DMS114 treated with DMSO at 0.1 percent for 48 hours (cell line): ENCODE measurements around the gene PALLD.

Experiments
- DNase-seq: peaks from one replicate; lab custom pipeline; 2025; ENCODE audit not compliant: unreplicated experiment; lab: John Stamatoyannopoulos, UW

The PALLD gene

DNA sequence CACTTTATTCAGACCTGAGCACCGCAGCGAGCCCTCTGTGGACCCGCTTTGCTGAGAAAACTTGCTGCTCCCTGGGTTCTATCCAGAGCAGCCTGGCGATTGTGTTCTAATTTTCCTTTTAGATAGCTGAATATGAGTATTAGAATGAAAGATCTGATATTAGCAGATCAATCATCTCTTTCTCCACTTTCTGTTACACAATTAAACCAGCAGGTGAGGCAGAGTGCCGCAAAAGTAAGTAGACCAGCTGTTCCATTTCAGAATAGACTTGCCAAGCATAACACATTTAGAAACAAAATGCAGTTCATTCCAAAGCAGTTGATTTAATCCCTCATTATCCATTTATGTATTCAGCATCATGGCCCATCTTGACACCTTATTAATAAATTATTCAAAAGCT is 58.6 kb downstream of the PALLD start:
- no peak for DNase-seq

DNA sequence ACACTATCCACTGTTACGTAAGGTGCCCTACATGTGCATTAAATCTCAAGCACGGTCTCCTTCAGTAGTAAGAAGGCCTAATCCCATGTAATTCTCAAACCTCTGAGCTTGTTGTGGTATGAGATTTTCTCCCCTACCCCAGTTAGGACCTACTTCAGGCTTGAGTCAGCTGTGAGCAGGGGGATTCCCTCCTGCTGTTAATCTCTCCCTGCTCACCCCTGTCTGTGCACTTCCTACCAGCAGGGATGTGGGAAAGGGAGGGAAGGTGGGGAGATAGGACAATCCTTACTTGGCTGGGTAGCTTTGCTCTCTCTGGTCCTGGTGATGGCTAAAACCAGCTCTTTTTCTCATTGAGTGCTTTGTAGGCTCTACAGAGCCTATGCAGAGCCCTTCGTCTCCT is 60.8 kb downstream of the PALLD start:
- no peak for DNase-seq

DNA sequence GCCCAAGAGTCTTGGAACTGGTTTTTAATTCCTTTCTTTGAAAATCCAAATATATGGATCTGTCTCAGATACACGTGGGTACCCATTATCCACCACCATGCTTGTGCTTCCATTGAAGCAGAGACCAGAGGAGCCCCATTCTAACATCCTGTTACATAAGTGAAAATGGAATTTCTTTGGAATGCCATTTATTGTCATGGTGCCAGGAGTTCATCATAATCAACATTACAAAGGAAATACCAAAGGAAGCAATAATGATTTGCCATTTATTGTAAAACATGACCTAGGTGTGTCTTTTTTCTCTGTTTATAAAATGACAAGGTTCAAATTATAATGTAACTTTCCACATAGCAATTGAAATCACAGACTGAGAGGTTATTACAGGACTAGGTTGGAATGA is 61.7 kb downstream of the PALLD start:
- DNase-seq, result no peak

DNA sequence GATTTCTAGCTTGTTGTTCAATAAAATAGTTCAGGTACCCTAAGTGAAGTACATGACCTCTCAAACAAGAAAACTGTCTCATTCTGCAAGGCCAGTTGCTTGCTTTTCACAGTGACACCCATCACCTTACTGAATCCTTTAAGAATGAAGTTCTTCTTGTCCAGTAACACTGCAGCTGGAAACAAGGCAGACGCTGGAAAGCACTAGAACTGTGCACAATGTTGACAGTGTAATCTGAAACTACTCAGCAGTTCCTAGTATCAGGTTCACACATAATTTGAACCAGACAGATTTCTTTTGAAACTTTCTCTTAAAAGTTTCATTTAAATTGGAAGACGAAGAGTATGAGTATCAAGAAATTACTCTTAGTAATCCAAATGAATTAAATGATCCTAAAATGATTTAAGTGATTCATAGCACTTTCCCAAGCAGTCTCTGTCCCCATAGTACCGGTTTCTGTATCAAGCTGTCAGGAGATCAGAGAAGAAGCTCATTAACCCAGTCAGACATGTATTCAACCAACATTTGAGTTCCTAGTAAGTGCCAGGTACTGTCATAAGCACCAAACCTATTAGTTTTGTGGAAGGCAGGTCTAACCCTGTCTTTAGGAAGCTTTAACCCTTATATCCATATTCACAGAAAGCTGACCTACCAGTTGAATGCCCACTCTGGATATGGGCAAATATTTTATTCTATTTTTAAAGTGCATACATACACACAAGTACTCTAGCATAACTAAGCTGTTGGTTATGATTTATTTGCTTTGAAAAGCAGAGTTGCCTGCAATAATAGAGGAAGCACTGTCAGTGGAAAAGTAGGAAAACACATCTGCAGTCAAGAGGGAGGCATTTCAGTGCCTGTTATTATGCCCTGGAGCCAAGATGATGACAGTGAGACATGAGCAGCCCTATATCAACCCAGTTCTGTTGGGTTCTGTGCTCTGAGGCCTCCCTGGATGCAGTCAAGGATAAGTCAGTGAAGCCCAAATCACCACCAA is 63.6 kb downstream of the PALLD start:
- DNase-seq, result no peak

DNA sequence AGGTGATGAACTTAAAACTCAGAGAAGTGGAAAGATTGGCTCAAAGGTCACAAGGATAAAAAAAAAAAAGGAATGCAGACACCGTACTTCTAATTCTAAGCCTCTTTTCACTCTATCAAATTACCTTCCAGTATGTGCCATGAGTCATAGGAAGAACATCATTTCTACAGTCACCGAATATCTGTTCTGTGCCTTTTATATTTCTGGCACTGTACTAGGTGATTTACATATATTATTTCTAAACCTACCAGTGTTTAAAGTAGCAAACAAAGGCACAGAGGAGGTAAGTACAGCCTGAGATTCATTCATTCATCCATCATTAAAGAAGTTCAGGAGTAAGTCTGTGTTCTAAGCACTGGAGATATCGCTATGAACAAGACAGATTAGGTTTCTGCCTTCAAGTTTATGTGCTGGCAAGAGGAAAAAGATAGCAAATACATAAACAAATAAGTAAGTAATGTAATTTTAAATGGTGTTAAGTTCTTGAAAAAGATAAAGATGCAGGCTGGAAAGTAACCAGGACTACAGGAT is 65.3 kb downstream of the PALLD start:
- no peak for DNase-seq

DNA sequence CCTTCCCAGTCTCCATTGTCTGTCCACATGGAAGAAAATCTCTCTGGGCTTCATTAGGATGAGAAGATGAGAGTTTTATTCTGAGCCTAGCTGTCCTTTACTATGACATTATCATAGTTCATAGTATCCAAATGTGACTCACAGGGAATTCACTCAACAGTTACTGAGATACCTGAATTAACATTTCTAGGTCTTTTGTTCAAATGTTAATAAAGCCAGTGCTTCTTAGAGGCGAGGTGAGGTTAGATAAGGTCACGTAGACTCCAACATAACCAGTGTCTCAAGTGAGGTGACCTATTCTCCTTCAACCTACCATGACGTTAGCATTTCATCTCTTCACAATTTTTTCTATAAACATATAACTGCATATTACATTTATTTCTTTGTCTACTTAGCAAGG is 67.2 kb downstream of the PALLD start:
- no peak for DNase-seq

DNA sequence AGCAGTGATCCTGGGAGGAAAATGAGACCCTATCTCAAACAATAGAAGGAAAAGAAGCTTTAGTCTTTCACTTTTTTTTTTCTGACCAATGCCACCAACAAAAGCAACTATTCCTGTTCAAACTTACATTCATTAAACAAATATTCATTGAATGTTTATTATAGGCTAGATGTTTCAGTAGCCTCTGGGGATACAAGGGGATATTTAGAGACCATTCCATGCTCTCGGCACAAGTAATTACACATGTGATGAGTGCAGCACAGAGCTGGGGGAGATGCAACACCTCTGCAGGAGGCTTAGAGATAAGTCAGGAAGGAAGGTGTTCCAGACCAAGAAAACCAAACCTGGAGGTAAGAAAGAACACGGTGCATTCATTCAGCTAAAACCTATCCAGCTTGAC is 68.3 kb downstream of the PALLD start:
- DNase-seq, result no peak

DNA sequence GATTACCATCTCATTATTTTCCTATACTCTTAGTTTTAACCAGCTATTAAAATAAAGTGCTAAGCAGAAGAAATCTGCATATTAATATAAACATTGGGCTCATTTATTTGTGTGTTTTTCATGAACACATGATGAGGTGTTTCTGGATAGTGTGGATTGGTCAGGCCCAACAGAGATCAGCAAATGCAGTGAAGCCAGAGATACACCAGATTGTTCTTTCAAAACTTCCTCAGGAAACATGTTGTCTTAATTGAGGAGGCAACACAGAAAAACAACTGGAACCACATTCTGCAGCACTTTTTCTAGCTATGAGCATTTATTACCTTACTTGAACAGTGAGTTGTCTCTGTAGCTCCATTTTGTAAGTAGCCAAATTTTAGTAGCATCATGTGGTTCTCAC is 69.9 kb downstream of the PALLD start:
- no peak for DNase-seq

DNA sequence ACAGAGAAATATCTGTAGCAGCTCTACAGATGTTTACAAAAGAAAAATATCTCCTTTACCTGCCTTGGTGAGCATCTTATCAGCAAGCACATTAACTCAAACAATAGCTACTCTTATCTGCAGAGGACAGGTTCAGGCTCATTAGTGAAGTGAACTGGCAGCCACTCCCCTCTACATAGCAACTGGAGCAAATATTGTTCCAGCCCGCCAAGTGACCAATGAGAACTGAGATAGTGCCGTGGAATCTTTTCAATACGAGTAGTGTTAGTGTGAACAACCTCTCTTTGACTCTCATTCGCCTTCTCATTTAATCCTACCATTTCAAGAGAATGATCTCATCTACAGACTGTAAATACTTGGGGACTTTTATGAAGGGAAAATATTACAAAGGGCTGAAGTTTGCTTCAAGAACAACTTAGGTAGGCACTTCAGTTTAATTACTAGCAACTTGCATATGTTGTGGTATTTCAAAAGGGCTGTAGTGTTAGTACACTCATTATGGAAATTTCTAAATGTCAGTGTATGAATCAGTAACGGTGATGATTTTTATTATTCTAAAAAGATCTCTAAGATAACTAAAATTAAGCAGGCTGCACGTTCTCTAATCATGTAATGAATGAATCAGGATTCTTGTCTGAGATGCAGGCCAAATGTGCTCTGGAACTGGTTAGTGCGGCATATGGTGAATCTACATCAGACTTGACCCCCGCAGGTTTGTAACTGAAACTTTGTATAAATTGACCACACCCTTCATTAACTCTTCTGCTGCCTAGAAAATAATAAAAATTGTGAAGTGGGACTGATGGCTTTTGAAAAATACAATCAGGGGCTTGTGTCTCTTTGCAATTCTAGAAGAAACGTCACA is 72.4 kb downstream of the PALLD start:
- no peak for DNase-seq

DNA sequence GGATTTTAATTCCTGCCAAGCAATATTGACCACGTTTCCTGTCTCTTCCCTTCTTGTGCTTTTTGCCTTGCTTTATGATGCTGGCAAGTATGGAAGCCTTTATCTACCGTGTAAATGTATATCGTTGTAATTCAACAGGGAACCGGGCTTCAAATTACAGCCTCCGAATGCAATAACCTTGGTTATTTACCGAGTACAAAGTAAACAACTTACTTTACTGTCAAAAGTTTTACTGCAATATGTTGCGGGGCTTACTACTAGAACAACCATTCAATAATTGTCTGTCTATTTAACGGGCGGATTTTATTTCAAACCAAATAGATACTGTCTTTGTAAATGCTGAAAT is 73.1 kb downstream of the PALLD start:
- no peak for DNase-seq

DNA sequence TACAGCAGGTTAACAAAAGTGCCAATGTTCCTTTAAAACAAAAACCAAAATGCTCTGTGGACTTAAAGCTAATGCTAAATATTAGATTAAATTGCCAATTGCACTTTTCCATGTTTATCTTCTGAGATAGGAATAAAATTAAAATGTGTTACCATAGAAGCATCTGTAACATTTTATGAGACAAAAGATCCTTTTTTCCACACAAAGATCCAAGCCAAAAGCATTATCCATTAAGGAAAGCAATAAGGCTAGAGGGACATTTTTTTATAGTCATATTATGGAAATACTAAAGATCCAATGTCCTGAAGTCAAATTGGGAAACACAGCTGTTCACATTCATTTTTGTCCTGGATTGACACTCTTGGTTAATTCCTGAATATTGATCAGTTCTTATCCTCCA is 73.6 kb downstream of the PALLD start:
- DNase-seq, result no peak

DNA sequence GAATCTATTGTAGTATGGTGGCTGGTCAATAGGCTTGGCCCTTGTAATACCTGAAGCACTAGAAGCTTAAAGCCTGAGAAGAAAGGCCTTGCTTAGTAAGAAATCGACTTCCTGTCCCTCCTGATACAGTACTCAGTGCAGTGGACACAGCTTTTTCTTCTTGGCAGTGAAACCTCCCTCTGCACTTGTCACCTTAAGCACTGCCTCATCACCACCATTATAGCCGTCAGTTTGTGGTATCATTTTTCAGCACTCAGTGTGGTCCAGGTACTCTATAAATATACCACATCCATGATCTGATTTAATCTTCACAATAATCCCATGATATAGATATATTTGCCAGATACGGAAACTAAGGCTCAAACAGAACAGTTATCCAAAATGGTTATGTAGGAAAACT is 75.2 kb downstream of the PALLD start:
- DNase-seq, result no peak

DNA sequence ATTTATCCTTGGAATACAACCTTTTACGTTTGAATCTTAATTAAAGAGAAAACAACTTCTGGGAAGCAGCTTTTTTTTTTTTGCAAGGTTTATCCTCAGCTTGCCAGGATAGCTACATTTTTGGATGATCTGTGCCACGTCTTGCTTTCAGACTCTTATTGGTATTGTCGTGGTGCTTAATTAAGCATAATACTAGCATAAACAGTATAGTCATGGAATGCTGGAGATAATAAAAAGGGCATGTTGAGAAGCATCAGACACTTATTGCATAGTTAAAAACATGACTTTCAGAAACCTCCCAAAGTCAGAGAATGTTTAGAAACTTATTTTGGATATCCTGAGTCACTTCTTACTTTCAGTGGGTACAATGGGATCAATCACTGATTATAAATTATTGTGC is 77.0 kb downstream of the PALLD start:
- DNase-seq, result no peak

DNA sequence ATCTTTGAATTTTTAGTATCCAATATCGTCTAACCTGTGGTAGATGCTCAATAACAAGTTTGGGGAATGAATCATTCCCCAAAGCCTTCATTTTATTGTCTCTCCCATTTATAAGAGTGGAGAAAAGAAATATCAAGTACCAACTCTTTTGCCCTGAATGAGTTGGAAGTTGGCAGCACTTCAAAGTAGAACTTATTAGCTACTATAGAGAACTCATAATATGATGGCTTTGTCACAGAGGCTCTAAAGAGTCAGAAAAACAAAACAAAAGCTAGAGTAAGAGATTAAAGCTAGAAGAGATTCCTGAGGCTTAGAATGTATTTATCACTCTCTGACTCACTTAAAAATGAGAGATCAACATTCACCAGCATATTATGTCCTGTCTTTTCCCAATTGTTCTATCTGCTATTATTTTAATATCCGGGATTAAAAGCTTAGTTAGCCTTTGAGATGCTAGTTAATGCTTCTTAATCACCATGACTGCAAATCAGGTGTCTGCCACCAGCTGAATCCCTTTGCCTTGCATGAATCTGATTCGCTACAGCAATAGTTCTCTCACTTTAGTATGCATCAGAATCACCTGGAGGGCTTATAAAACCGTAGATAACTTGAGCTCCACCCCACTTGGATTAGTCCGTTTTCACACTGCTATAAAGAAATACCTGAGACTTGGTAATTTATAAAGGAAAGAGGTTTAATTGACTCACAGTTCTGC is 77.9 kb downstream of the PALLD start:
- DNase-seq, result no peak

DNA sequence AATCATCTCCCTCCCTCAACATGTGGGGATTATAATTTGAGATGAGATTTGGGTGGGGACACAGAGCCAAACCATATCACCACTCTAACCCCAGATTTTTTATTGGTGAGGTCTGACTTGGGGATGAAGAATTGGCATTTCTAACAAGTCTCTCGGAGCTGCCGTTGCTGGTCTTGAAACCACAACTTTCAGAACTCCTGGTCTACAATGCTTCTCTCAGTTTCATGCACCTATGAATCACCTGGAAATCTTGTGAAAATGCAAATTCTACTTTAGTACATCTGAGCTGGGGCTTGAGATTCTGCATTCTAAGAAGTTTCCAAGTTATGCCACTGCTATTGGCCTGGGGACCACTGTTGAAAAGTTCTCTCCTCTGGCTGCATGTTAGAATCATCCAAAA is 78.6 kb downstream of the PALLD start:
- no peak for DNase-seq

DNA sequence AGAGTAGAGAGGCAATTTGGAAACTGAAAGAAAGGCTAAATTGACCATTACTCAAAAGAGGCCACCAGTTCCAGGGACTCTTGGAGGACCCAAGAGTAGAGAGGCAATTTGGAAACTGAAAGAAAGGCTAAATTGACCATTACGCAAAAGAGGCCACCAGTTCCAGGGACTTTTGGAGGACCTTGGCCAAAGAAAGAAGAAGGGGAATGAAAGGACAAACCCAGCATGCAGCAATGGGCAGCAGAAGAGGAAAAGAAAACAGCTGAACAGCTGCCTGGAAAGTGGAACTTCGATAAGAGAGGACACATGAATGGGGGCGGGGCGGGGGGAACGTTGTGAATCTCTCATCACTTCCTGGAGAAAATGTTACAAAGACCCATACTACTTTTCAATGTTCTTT is 80.8 kb downstream of the PALLD start:
- DNase-seq, result no peak

DNA sequence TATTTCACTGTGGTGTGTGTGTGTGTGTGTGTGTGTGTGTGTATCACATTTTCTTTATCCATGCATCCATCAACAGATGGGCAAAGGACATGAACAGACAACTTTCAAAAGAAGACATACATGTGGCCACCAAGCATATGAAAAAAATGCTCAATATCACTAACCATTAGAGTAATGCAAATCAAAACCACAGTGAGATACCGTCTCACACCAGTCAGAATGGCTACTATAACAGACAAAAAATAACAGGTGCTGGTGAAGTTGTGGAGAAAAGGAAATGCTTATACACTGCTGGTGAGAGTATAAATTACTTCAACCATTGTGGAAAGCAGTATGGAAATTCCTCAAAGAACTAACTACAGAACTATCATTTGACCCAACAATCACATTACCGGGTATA is 83.4 kb downstream of the PALLD start:
- no peak for DNase-seq

DNA sequence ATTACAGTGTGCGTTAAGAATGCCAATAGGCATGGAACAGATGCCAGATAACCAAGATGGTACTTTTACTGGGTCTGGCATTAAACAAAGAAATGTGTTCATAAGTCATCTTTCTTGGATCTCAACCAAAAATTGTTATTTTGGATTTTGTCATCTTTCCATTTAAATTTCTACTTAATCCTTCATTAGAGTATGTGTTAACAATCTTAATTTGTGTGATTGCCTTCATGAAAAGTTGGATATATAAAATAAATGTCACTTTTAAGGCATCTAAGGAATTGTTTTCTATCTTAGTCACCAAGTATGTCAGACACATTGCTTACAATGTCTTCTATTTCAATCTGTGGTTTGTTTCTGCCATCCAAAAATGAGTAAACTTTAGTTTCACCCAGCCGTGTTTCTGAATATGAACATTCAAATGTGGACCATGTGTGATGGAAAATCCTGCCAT is 87.5 kb downstream of the PALLD start:
- no peak for DNase-seq

DNA sequence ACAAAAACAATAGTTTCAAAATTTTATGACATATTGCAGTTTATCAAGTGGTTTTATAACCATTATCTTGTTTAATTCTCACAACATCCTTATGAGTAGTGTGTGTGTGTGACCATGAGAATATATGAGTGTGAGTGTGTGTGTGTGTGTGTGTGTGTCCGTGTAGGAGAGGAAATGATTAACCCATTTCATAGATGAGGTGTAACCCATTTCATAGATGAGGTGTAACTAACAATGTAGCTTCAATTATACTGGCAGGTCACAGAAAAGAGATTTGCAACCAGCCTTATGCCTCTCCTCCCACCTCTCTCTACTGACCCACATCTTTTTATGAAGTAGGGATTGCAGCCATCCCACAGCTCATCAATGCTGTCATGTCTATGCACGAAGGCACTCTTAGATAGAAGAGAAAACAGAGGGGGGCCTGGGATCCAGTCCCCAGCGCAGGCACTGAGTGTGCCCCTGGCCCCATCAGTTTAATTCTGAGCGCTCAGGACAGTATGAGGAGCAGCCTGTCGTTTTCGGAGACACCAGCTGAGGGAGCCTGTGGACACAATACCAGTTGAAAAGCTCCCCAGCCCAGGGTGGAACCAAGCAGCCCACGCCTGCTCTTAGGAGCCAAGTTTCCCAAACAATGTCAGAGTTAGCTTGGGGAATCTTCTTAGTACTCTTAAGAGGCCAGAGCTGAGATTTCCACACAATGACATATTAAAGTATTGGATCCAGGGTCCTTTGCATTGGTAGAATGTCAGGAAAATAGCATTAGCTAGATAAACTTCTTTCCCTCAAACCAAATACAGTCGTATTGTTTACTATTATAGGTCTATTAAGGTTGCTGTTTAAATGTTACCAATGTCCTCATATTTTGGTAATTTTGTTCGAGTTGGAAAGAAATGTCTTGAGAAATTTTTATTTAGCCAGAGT is 88.6 kb downstream of the PALLD start:
- peak; percentile 30 for DNase-seq

DNA sequence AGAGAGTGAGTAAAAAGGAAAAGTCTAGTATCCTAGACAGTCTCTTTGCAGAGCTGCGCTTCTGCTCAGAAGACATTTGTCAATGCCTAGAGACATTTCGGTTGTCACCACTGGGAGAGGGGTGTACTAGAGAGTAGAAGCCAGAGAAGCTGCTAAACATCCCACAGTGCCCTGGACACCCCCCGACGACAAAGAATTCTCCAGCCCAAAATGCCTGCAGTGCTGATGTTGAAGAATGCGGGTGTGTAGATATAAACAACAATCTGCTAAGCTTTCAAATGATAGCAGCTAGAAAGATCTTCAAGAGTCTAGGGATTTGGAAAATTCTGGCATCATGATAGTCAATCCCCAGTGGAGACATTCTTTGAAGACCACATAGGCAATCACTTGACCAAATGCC is 90.1 kb downstream of the PALLD start:
- DNase-seq, result no peak
